ENCODE results near the gene IL12RB1. TPM values are rescaled to one million over a fixed set of nuclear protein-coding genes. Genes with fewer than 3 reads are reported as not detected.

IL12RB1 gene
- total and polyA plus RNA-seq, 2 of the 13 experiments (the other 11 are each of a cell fraction or from before 2014, with no cell fraction given), result 0.03 to 0.04 TPM

DNA sequence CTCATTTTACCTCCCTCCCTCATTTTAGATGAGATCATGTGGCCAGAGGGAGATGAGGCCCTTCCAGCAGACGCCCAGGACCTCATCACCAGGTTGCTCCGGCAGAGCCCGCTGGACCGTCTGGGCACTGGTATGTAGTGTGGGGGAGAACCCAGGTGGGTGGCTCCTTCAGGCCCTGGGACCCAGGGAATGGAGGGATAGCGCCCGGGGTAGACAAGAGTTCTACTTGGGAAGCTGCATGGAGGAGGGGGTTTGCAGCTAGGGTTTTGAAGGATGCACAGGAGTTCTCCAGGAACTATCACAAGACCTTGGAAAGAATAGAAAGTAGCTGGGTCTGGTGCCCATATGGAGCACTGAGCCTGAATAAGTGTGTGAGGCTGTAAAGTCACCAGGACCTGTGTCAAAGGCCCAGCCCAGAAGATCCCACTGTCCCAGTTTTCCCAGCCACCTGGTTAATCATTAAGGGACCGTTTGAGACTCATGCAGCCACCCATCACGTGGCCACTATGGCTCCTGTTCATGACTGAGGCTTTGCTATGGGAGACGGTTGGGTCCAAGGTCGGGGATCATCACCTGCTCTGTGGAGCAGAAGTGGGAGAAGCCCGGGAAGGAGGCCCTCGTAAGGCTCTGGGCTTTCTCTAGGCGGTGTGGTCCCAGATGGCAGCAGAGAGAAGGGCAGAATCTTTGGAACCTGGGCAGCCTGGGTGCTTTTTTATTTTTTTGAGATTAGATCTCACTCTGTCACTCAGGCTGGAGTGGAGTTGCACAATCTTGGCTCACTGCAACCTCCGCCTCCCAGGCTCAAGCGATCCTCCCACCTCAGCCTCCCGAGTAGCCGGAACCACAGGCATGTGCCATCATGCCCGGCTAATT lies 49.2 kb upstream of the IL12RB1 start (continued):
- TF ChIP-seq ELF4 (CRISPR knock-in tag; IDR thresholded peaks at IDR 0.05; ENCODE audit: borderline replicate concordance) (no peak), SRY (CRISPR knock-in tag; IDR thresholded peaks at IDR 0.05) (peak; percentile 69; the same call in 1 of the 2 replicates), DRAP1 (CRISPR knock-in tag; IDR thresholded peaks at IDR 0.05) (peak; percentile 87), MTA1 (CRISPR knock-in tag; IDR thresholded peaks at IDR 0.05; ENCODE audit: borderline replicate concordance) (no peak; the same call in 1 of the 2 replicates), HMGA1 (CRISPR knock-in tag; conservative IDR thresholded peaks at IDR 0.05) (no peak), MTERF4 (CRISPR knock-in tag; IDR thresholded peaks at IDR 0.05) (no peak), ARNT (IDR thresholded peaks at IDR 0.05) (no peak), ZNF180 (CRISPR knock-in tag; IDR thresholded peaks at IDR 0.05; ENCODE audit: borderline replicate concordance, low read depth) (no peak), TARDBP (CRISPR knock-in tag; IDR thresholded peaks at IDR 0.05) (peak; percentile 71; the same call in 1 of the 2 replicates), PCBP2 (optimal IDR thresholded peaks at IDR 0.05; ENCODE audit: low read depth, low read length, poor library complexity, severe bottlenecking) (no peak), ZMYM3 (CRISPR knock-in tag; IDR thresholded peaks at IDR 0.05) (peak; percentile 94), ZNF407 (CRISPR knock-in tag; IDR thresholded peaks at IDR 0.05; ENCODE audit: not compliant biosample characterization) (no peak)
- TF ChIP-seq, protein P1, sequence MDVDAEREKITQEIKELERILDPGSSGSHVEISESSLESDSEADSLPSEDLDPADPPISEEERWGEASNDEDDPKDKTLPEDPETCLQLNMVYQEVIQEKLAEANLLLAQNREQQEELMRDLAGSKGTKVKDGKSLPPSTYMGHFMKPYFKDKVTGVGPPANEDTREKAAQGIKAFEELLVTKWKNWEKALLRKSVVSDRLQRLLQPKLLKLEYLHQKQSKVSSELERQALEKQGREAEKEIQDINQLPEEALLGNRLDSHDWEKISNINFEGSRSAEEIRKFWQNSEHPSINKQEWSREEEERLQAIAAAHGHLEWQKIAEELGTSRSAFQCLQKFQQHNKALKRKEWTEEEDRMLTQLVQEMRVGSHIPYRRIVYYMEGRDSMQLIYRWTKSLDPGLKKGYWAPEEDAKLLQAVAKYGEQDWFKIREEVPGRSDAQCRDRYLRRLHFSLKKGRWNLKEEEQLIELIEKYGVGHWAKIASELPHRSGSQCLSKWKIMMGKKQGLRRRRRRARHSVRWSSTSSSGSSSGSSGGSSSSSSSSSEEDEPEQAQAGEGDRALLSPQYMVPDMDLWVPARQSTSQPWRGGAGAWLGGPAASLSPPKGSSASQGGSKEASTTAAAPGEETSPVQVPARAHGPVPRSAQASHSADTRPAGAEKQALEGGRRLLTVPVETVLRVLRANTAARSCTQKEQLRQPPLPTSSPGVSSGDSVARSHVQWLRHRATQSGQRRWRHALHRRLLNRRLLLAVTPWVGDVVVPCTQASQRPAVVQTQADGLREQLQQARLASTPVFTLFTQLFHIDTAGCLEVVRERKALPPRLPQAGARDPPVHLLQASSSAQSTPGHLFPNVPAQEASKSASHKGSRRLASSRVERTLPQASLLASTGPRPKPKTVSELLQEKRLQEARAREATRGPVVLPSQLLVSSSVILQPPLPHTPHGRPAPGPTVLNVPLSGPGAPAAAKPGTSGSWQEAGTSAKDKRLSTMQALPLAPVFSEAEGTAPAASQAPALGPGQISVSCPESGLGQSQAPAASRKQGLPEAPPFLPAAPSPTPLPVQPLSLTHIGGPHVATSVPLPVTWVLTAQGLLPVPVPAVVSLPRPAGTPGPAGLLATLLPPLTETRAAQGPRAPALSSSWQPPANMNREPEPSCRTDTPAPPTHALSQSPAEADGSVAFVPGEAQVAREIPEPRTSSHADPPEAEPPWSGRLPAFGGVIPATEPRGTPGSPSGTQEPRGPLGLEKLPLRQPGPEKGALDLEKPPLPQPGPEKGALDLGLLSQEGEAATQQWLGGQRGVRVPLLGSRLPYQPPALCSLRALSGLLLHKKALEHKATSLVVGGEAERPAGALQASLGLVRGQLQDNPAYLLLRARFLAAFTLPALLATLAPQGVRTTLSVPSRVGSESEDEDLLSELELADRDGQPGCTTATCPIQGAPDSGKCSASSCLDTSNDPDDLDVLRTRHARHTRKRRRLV (CRISPR knock-in tag; IDR thresholded peaks at IDR 0.05), result no peak
